Epithelial cell of esophagus (primary cell): Measurements from ENCODE around the gene PEX12.

Source experiments
- DNase-seq: peaks from one replicate; pipeline ENCODE4 v3.0.0; 2010; ENCODE audit warnings: low read depth
- H3K4me3 ChIP-seq: 2 replicates; pipeline ENCODE4 v1.5.1; 2011; ENCODE audit warnings: mild to moderate bottlenecking, low read length, control low read depth
- CTCF ChIP-seq: IDR thresholded peaks from 2 replicates; pipeline ENCODE4 v1.5.1; 2011; ENCODE audit warnings: low read depth, mild to moderate bottlenecking, low read length, control low read depth, inconsistent platforms; ENCODE audit not compliant: insufficient read depth; ENCODE audit errors: missing control alignments

Gene PEX12

GRCh38 chr17:35596530-35597233, 18.3 kb upstream of the PEX12 start:
- DNase-seq, result no peak
- TF ChIP-seq CTCF, result no peak
- H3K4me3 ChIP-seq, result no peak overlapping the region

GRCh38 chr17:35596072-35596471, 17.7 kb upstream of the PEX12 start:
- no peak for TF ChIP-seq CTCF

GRCh38 chr17:35588196-35588920, 10.0 kb upstream of the PEX12 start:
- H3K4me3 ChIP-seq, result peak overlapping the region; percentile 94
- DNase-seq, result peak; percentile 98
- TF ChIP-seq CTCF, result no peak

More at GRCh38 chr17:35596072-35596471, 17.7 kb upstream of the PEX12 start:
- H3K4me3 ChIP-seq, result no peak overlapping the region
- no peak for DNase-seq

GRCh38 chr17:35587074-35587961, 8.9 kb upstream of the PEX12 start, which contains the start of gene AP2B1:
TSS of gene AP2B1 (plus strand) at chr17:35587322. CDS start at chr17:35594031, 6,709 bp downstream.
- TF ChIP-seq CTCF, result no peak
- peak; percentile 95 for DNase-seq
- H3K4me3 ChIP-seq, result peak within 1 kb of the TSS; percentile 94

GRCh38 chr17:35586569-35587073, 8.2 kb upstream of the PEX12 start:
- DNase-seq, result no peak
- no peak for TF ChIP-seq CTCF
- H3K4me3 ChIP-seq, result peak overlapping the region; percentile 94

GRCh38 chr17:35584061-35584460, 5.7 kb upstream of the PEX12 start:
- H3K4me3 ChIP-seq, result no peak overlapping the region
- DNase-seq, result no peak
- no peak for TF ChIP-seq CTCF
